Trophoblast cell (in vitro differentiated cells and primary cell): ENCODE measurements around the gene NCAM1. TPM values are rescaled to one million over a fixed set of nuclear protein-coding genes. Genes with fewer than 3 reads are reported as not detected.
A peak's percentile ranks its signal among the peaks of the same experiment; 100 is the strongest.
"Not testable (repeated sequence)": the region's sequence is repeated elsewhere in the genome, so short reads cannot be mapped to it uniquely, and the experiment has no call there.

ENCODE experiments used
- DNase-seq, 2 donors: peaks; one replicate each; pipeline ENCODE4 v3.0.0-alpha.2; 2016
- H2AFZ ChIP-seq: 2 replicates; pipeline ENCODE4 v1.6.1; 2013; ENCODE audit warnings: low read length, moderate library complexity, mild to moderate bottlenecking; ENCODE audit not compliant: insufficient read depth, poor library complexity
- H2AK5ac ChIP-seq: 2 replicates; pipeline ENCODE4 v1.6.1; 2013; ENCODE audit warnings: mild to moderate bottlenecking, low read length
- H2BK120ac ChIP-seq: 2 replicates; pipeline ENCODE4 v1.6.1; 2013; ENCODE audit warnings: low read length, mild to moderate bottlenecking, moderate library complexity; ENCODE audit not compliant: insufficient read depth, poor library complexity
- H2BK12ac ChIP-seq: 2 replicates; pipeline ENCODE4 v1.6.1; 2013; ENCODE audit warnings: mild to moderate bottlenecking, low read length, moderate library complexity
- H2BK5ac ChIP-seq: 2 replicates; pipeline ENCODE4 v1.6.1; 2013; ENCODE audit warnings: low read length, low read depth, moderate library complexity, mild to moderate bottlenecking; ENCODE audit not compliant: poor library complexity
- H3K14ac ChIP-seq: 2 replicates; pipeline ENCODE4 v1.6.1; 2013; ENCODE audit warnings: mild to moderate bottlenecking, low read length
- H3K18ac ChIP-seq: 2 replicates; pipeline ENCODE4 v1.6.1; 2013; ENCODE audit warnings: mild to moderate bottlenecking, low read length
- H3K23ac ChIP-seq: 2 replicates; pipeline ENCODE4 v1.6.1; 2013; ENCODE audit warnings: low read length
- H3K27ac ChIP-seq: 2 replicates; pipeline ENCODE4 v1.5.1; 2013; ENCODE audit warnings: low read depth, mild to moderate bottlenecking, inconsistent platforms, low read length, moderate library complexity
- H3K27me3 ChIP-seq: 2 replicates; pipeline ENCODE4 v1.6.1; 2013; ENCODE audit warnings: inconsistent platforms, mild to moderate bottlenecking, low read length, moderate library complexity; ENCODE audit not compliant: insufficient read depth
- H3K36me3 ChIP-seq, 2 experiments: 1 replicate in 1 of 2; 2 replicates in 1 of 2; pipeline ENCODE4 v1.6.1; 2013; ENCODE audit warnings: low read length in 2 of 2, mild to moderate bottlenecking in 2 of 2, moderate library complexity in 1 of 2; ENCODE audit not compliant: insufficient read depth in 2 of 2, control insufficient read depth in 1 of 2
- H3K4ac ChIP-seq: 2 replicates; pipeline ENCODE4 v1.6.1; 2013; ENCODE audit warnings: low read depth, mild to moderate bottlenecking, low read length, moderate library complexity
- H3K4me1 ChIP-seq, 2 experiments: 1 replicate in 1 of 2; 2 replicates in 1 of 2; pipeline ENCODE4 v1.6.1; 2013; ENCODE audit warnings: low read length in 2 of 2, mild to moderate bottlenecking in 2 of 2, moderate library complexity in 1 of 2; ENCODE audit not compliant: insufficient read depth in 2 of 2, control insufficient read depth in 1 of 2
- H3K4me2 ChIP-seq: 2 replicates; pipeline ENCODE4 v1.6.1; 2013; ENCODE audit warnings: inconsistent platforms, mild to moderate bottlenecking, low read length, moderate library complexity
- H3K4me3 ChIP-seq: 2 replicates; pipeline ENCODE4 v1.5.1; 2013; ENCODE audit warnings: mild to moderate bottlenecking, low read depth, low read length, inconsistent platforms
- H3K79me1 ChIP-seq: one replicate; pipeline ENCODE4 v1.6.1; 2013; ENCODE audit warnings: low read length
- H3K79me2 ChIP-seq: 2 replicates; pipeline ENCODE4 v1.6.1; 2013; ENCODE audit warnings: low read length, mild to moderate bottlenecking; ENCODE audit not compliant: control insufficient read depth, insufficient read depth, poor library complexity
- H3K9ac ChIP-seq: 2 replicates; pipeline ENCODE4 v1.6.1; 2013; ENCODE audit warnings: mild to moderate bottlenecking, low read length
- H3K9me3 ChIP-seq: 2 replicates; pipeline ENCODE4 v1.6.1; 2013; ENCODE audit warnings: low read depth, mild to moderate bottlenecking, control low read depth, inconsistent platforms, low read length; ENCODE audit not compliant: insufficient read depth
- H4K12ac ChIP-seq: 2 replicates; pipeline ENCODE4 v1.6.1; 2013; ENCODE audit warnings: low read depth, mild to moderate bottlenecking, low read length, moderate library complexity
- H4K8ac ChIP-seq: 2 replicates; pipeline ENCODE4 v1.6.1; 2013; ENCODE audit warnings: low read depth, mild to moderate bottlenecking, low read length, moderate library complexity
- H4K91ac ChIP-seq: one replicate; pipeline ENCODE4 v1.6.1; 2013; ENCODE audit warnings: low read depth, mild to moderate bottlenecking, low read length, moderate library complexity
- WGBS: extraction: QIAGEN DNeasy Blood & Tissue Kit; methylation state at CpG from one replicate; pipeline ENCODE4 v1.1.7; 2013; ENCODE audit warnings: missing lambda C conversion rate; ENCODE audit not compliant: insufficient read length, insufficient coverage; ENCODE audit errors: extremely low coverage; 5-methylcytosine and 5-hydroxymethylcytosine counted together
- polyA plus RNA-seq: library from polyadenylated mRNA; stranded (reverse); fragments of 200-250 nt; gene quantifications from 2 replicates; pipeline ENCODE4 v1.2.3, GENCODE V29; 2013

NCAM1 gene
- polyA plus RNA-seq = 0.42 and 0.54 TPM in 2 replicates

GRCh38 chr11:112961146-112961668 lies at the start of gene NCAM1:
Gene NCAM1 (plus strand): TSS chr11:112961420.
- no peak within 1 kb of the TSS for H4K8ac ChIP-seq
- WGBS = no CpG with 5 or more reads among the region's 28 CpGs
- H3K79me1 ChIP-seq = no peaks in the 10 kb centered on the region
- H3K9ac ChIP-seq = no peak within 1 kb of the TSS
- H3K4me3 ChIP-seq = peak within 1 kb of the TSS; percentile 72
- no peak within 1 kb of the TSS for H4K12ac ChIP-seq
- no peak for DNase-seq
- no peaks in the 10 kb centered on the region for H3K9me3 ChIP-seq
- H3K4me2 ChIP-seq = peak within 1 kb of the TSS; percentile 98
- H2AK5ac ChIP-seq = no peak within 1 kb of the TSS
- peaks cover 25% of the 10 kb centered on the region for H3K27me3 ChIP-seq
- no peak within 1 kb of the TSS for H4K91ac ChIP-seq
- H3K79me2 ChIP-seq = no peaks in the 10 kb centered on the region
- H2AFZ ChIP-seq = peak within 1 kb of the TSS; percentile 37
- no peak within 1 kb of the TSS for H2BK5ac ChIP-seq
- no peak within 1 kb of the TSS for H3K14ac ChIP-seq
- no peak within 1 kb of the TSS for H2BK120ac ChIP-seq
- no peak within 1 kb of the TSS for H3K27ac ChIP-seq
- no peak within 1 kb of the TSS for H3K23ac ChIP-seq
- no peak within 1 kb of the TSS for H3K18ac ChIP-seq
- H3K4me1 ChIP-seq = peaks cover 3 to 14% of the 10 kb centered on the region in 2 experiments
- H2BK12ac ChIP-seq = no peak within 1 kb of the TSS
- no peak within 1 kb of the TSS for H3K4ac ChIP-seq
- H3K36me3 ChIP-seq = no peaks in the 10 kb centered on the region

- no peak overlapping the region for H4K91ac ChIP-seq
- H2AK5ac ChIP-seq = no peak overlapping the region
- no peak overlapping the region for H3K14ac ChIP-seq
- no peak overlapping the region for H3K9ac ChIP-seq
- H3K36me3 ChIP-seq = no peaks in the 10 kb centered on the region
- no peaks in the 10 kb centered on the region for H3K27me3 ChIP-seq
- H2AFZ ChIP-seq = no peak overlapping the region
- H2BK12ac ChIP-seq = no peak overlapping the region
- H3K79me2 ChIP-seq = no peaks in the 10 kb centered on the region
- peaks cover under 1 to 1% of the 10 kb centered on the region in 2 experiments for H3K4me1 ChIP-seq
- H3K27ac ChIP-seq = no peak overlapping the region
- no peak overlapping the region for H2BK5ac ChIP-seq
- no peak overlapping the region for H3K4me2 ChIP-seq
- WGBS = no CpG with 5 or more reads among the region's 2 CpGs
- no peak overlapping the region for H3K18ac ChIP-seq
- DNase-seq = no peak
- no peak overlapping the region for H3K4ac ChIP-seq
- H4K12ac ChIP-seq = no peak overlapping the region
- no peaks in the 10 kb centered on the region for H3K79me1 ChIP-seq
- peaks cover 3% of the 10 kb centered on the region for H3K9me3 ChIP-seq
- H3K4me3 ChIP-seq = no peak overlapping the region
- H2BK120ac ChIP-seq = no peak overlapping the region
- no peak overlapping the region for H3K23ac ChIP-seq
- no peak overlapping the region for H4K8ac ChIP-seq
Observed at GRCh38 chr11:112922606-112923005, 38.6 kb upstream of the NCAM1 start.

DNA sequence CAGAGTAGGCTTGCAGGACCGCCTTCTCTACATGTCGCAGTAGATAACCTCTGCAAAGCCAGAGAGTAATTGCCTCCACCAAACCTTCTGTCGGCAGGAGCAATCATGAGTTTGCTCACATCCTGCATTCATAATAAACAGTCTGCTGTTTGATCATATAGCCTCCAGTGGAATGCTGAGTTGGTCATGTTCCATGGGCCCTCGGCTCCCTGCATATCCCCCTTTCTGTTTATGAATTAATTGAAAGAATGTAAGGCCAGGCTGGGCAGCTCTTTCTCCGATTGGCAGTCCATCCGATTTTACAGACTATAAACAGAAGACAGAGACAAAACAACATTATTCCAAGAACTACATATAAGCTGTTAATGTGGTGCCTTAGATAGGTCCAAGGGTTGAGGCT lies 36.4 kb upstream of the NCAM1 start:
- not testable (repeated sequence) for H3K4ac ChIP-seq, H3K27me3 ChIP-seq, H2BK5ac ChIP-seq, H3K23ac ChIP-seq, H4K91ac ChIP-seq, H3K14ac ChIP-seq, H2AK5ac ChIP-seq, H3K79me2 ChIP-seq, DNase-seq, H2BK120ac ChIP-seq, H4K12ac ChIP-seq, H2AFZ ChIP-seq, H3K4me2 ChIP-seq, H3K27ac ChIP-seq, H3K79me1 ChIP-seq, H3K9me3 ChIP-seq, H3K36me3 ChIP-seq, H3K4me3 ChIP-seq, H4K8ac ChIP-seq, H3K18ac ChIP-seq, H3K9ac ChIP-seq, H2BK12ac ChIP-seq, H3K4me1 ChIP-seq
- no CpG with 5 or more reads among the region's 6 CpGs for WGBS

DNA sequence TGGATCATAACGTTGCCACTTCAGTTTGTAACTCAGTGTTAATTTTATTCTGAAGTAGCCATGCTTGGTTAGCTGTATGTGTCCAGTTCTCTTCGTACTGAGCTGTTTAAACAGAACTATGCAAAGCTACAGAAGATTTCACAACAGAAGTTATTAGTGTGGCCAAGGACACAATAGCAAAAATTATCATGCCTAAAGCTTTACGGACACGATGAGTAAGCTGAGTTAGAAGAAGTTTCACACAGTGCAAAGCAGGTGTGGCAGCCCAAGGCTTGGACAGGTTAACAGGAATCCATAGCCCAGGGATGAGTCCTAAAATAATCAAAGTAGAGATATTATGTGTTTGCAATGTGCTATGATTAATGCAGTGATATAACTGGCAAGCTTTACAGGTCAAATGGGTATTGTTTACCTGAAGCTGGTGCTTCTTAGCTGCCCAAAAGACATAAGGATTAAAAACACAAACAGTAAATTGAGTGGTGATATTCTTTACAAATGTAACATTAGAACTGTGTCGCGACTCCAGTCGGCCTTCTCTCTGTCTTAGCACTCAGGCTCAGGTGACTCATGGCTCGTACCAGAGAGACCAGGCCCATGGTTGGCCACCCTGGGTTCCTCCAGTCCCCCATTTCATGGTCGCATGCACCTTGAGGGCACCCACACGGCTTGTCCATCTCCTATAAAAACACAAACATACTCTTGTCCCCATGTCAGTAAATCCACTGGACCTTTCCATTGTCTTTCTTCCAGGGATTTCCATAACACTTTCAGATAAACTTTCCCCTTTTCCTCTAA lies 35.5 kb upstream of the NCAM1 start:
- Histone ChIP-seq H3K4ac (no peak overlapping the region), H3K27ac (no peak overlapping the region), H3K79me2 (no peaks in the 10 kb centered on the region), H3K4me1 (peaks cover 3 to 5% of the 10 kb centered on the region in 2 experiments), H3K18ac (no peak overlapping the region), H2BK5ac (no peak overlapping the region), H4K91ac (no peak overlapping the region), H4K12ac (no peak overlapping the region), H3K9ac (no peak overlapping the region), H3K9me3 (no peaks in the 10 kb centered on the region), H3K14ac (no peak overlapping the region), H2BK120ac (no peak overlapping the region), H2AK5ac (no peak overlapping the region), H3K79me1 (no peaks in the 10 kb centered on the region), H3K4me2 (no peak overlapping the region), H3K23ac (no peak overlapping the region), H3K36me3 (no peaks in the 10 kb centered on the region), H3K4me3 (no peak overlapping the region), H2BK12ac (no peak overlapping the region), H4K8ac (no peak overlapping the region), H2AFZ (no peak overlapping the region), H3K27me3 (no peaks in the 10 kb centered on the region)
- WGBS = no CpG with 5 or more reads among the region's 10 CpGs
- DNase-seq = peak; percentile 69 to 70
